H1 (cell line): ENCODE results near the gene STARD6. TPM values are rescaled to one million over a fixed set of nuclear protein-coding genes. Genes with fewer than 3 reads are reported as not detected.

ENCODE experiments used
- CTCF ChIA-PET: fragments of 300-600 bp; sonication (Branson Sonifier 250); formaldehyde crosslinking; loops from one replicate; lab custom pipeline; 2021; ENCODE audit not compliant: partially characterized antibody; lab: Charles Lee
- POLR2A ChIA-PET: fragments of 300-600 bp; sonication (Branson Sonifier 250); formaldehyde crosslinking; loops from one replicate; lab custom pipeline; 2021; ENCODE audit warnings: inconsistent platforms; ENCODE audit not compliant: partially characterized antibody; lab: Charles Lee
- DNase-seq, 2 experiments: peaks; one replicate each; pipeline versions ENCODE4 v3.0.0 to v3.0.0-alpha.2; 2010 to 2022; ENCODE audit warnings: low spot score in 2 of 2, low read depth in 1 of 2, mixed read lengths in 1 of 2
- FAIRE-seq: peaks from 2 replicates; lab custom pipeline; 2011; peaks lifted over from hg19 to GRCh38; lab: Jason Lieb, UNC
- H2AFZ ChIP-seq: 2 replicates; pipeline ENCODE4 v1.8.1; 2012; ENCODE audit warnings: low read length, inconsistent platforms
- H2AK5ac ChIP-seq: 2 replicates; pipeline ENCODE4 v1.6.1; 2013; ENCODE audit warnings: low read depth, low read length
- H2BK120ac ChIP-seq: replicated peaks from 2 replicates; pipeline ENCODE3; 2013; ENCODE audit warnings: low read depth, low read length, inconsistent platforms
- H2BK12ac ChIP-seq: 2 replicates; pipeline ENCODE4 v1.6.1; 2013; ENCODE audit warnings: low read depth, low read length
- H2BK15ac ChIP-seq: 2 replicates; pipeline ENCODE4 v1.6.1; 2013; ENCODE audit warnings: low read length
- H2BK20ac ChIP-seq: 2 replicates; pipeline ENCODE4 v1.6.1; 2013; ENCODE audit warnings: low read length
- H2BK5ac ChIP-seq: 2 replicates; pipeline ENCODE4 v1.6.1; 2013; ENCODE audit warnings: low read depth, low read length
- H3K14ac ChIP-seq: 2 replicates; pipeline ENCODE4 v1.6.1; 2013; ENCODE audit warnings: inconsistent platforms; ENCODE audit not compliant: insufficient read length
- H3K18ac ChIP-seq: 2 replicates; pipeline ENCODE4 v1.6.1; 2013; ENCODE audit warnings: low read length; ENCODE audit errors: extremely low read depth
- H3K23ac ChIP-seq: 2 replicates; pipeline ENCODE4 v1.6.1; 2013; ENCODE audit warnings: inconsistent platforms; ENCODE audit not compliant: insufficient read length
- H3K23me2 ChIP-seq: 2 replicates; pipeline ENCODE4 v1.6.1; 2013; ENCODE audit warnings: low read depth, low read length
- H3K27ac ChIP-seq: 2 replicates; pipeline ENCODE4 v1.6.1; 2011; ENCODE audit warnings: low read depth, low read length, inconsistent platforms
- H3K27me3 ChIP-seq, 4 experiments: replicated peaks in 1 of 4; 1 replicate in 1 of 4; 2 replicates in 3 of 4; pipeline versions ENCODE4 v1.6.1 to v1.8.1; 2011 to 2013; ENCODE audit warnings: low read length in 3 of 4, mild to moderate bottlenecking in 3 of 4, inconsistent platforms in 2 of 4, mixed read lengths in 2 of 4, moderate library complexity in 1 of 4; ENCODE audit not compliant: control insufficient read depth in 3 of 4, insufficient read depth in 3 of 4; ENCODE audit errors: extremely low read depth in 1 of 4
- H3K36me3 ChIP-seq, 4 experiments: 2 replicates each; pipeline versions ENCODE4 v1.6.1 to v1.8.1; 2011 to 2013; ENCODE audit warnings: mild to moderate bottlenecking in 4 of 4, low read length in 3 of 4, moderate library complexity in 2 of 4, control low read depth in 1 of 4, inconsistent platforms in 1 of 4; ENCODE audit not compliant: insufficient read depth in 4 of 4, control insufficient read depth in 2 of 4
- H3K4ac ChIP-seq: replicated peaks from 2 replicates; pipeline ENCODE3; 2013; ENCODE audit warnings: low read length, low read depth, mixed read lengths, inconsistent platforms; ENCODE audit not compliant: insufficient read length
- H3K4me1 ChIP-seq, 4 experiments: replicated peaks in 1 of 4; 1 replicate in 1 of 4; 2 replicates in 3 of 4; pipeline versions ENCODE4 v1.6.1 to v1.8.1; 2011 to 2013; ENCODE audit warnings: low read length in 3 of 4, inconsistent platforms in 2 of 4, mixed read lengths in 1 of 4; ENCODE audit not compliant: insufficient read depth in 4 of 4, control insufficient read depth in 3 of 4
- H3K4me2 ChIP-seq, 2 experiments: 2 replicates each; pipeline versions ENCODE4 v1.6.1 to v1.8.1; 2011 to 2013; ENCODE audit warnings: low read depth in 2 of 2, low read length in 2 of 2, control low read depth in 1 of 2, inconsistent platforms in 1 of 2, mild to moderate bottlenecking in 1 of 2; ENCODE audit not compliant: insufficient read depth in 1 of 2
- H3K4me3 ChIP-seq, 4 experiments: fragments of 200-600, 300-600 bp in 1 of 4; sonication (generic), shearing (Covaris generic), sonication (Bioruptor Twin) in 1 of 4; 2 replicates each; pipeline versions ENCODE4 v1.5.1 to v1.8.1; 2011 to 2016; ENCODE audit warnings: low read length in 4 of 4, low read depth in 3 of 4, control low read depth in 2 of 4, inconsistent platforms in 2 of 4, mild to moderate bottlenecking in 2 of 4, mixed read lengths in 1 of 4, moderate library complexity in 1 of 4; ENCODE audit not compliant: insufficient read depth in 2 of 4; ENCODE audit errors: extremely low read depth in 1 of 4
- H3K56ac ChIP-seq: replicated peaks from 2 replicates; pipeline ENCODE3; 2013; ENCODE audit warnings: low read depth, mild to moderate bottlenecking, mixed read lengths, low read length, inconsistent platforms; ENCODE audit not compliant: insufficient read length
- H3K79me1 ChIP-seq: 2 replicates; pipeline ENCODE4 v1.6.1; 2013; ENCODE audit warnings: low read depth, low read length, control low read depth
- H3K79me2 ChIP-seq, 2 experiments: 2 replicates each; pipeline versions ENCODE4 v1.6.1 to v1.8.1; 2012 to 2013; ENCODE audit warnings: low read length in 2 of 2, mild to moderate bottlenecking in 2 of 2, inconsistent platforms in 1 of 2; ENCODE audit not compliant: insufficient read depth in 2 of 2, control insufficient read depth in 1 of 2
- H3K9ac ChIP-seq, 4 experiments: replicated peaks in 1 of 4; 1 replicate in 1 of 4; 2 replicates in 3 of 4; pipeline versions ENCODE4 v1.6.1 to v1.8.1; 2011 to 2013; ENCODE audit warnings: low read depth in 3 of 4, low read length in 3 of 4, control low read depth in 2 of 4, mild to moderate bottlenecking in 2 of 4, moderate library complexity in 2 of 4, inconsistent platforms in 1 of 4; ENCODE audit errors: extremely low read depth in 1 of 4
- H3K9me3 ChIP-seq, 2 experiments: 2 replicates each; pipeline versions ENCODE4 v1.6.1 to v1.8.1; 2012 to 2013; ENCODE audit warnings: mild to moderate bottlenecking in 2 of 2, moderate library complexity in 2 of 2, control low read depth in 1 of 2, inconsistent platforms in 1 of 2, low read depth in 1 of 2, low read length in 1 of 2, mixed read lengths in 1 of 2; ENCODE audit not compliant: insufficient read depth in 2 of 2
- H4K20me1 ChIP-seq, 2 experiments: replicated peaks in 1 of 2; 2 replicates each; pipeline versions ENCODE3 to v1.8.1; 2011 to 2013; ENCODE audit warnings: inconsistent platforms in 2 of 2, low read length in 2 of 2, mild to moderate bottlenecking in 1 of 2; ENCODE audit not compliant: insufficient read depth in 2 of 2, control insufficient read depth in 1 of 2
- H4K5ac ChIP-seq: 2 replicates; pipeline ENCODE4 v1.6.1; 2013; ENCODE audit warnings: low read length, low read depth, mixed read lengths, inconsistent platforms; ENCODE audit not compliant: insufficient read length
- H4K8ac ChIP-seq: 2 replicates; pipeline ENCODE4 v1.8.0; 2013; ENCODE audit warnings: mild to moderate bottlenecking, moderate library complexity, low read length, inconsistent platforms; ENCODE audit not compliant: insufficient read depth; ENCODE audit errors: extremely low read depth
- H4K91ac ChIP-seq: replicated peaks from 2 replicates; pipeline ENCODE3; 2013; ENCODE audit warnings: low read length, mixed read lengths, inconsistent platforms; ENCODE audit not compliant: insufficient read length
- NANOG ChIP-seq: IDR thresholded peaks from 2 replicates; pipeline ENCODE4 v1.6.1; 2011; ENCODE audit warnings: low read length, low read depth, mild to moderate bottlenecking, inconsistent platforms; ENCODE audit not compliant: insufficient read depth, poor library complexity, severe bottlenecking
- PHF8 ChIP-seq: fragments of 200-600 bp; sonication (generic); conservative IDR thresholded peaks from 2 replicates; pipeline ENCODE4 v1.7.1; 2012; ENCODE audit warnings: low read depth, mild to moderate bottlenecking, inconsistent platforms, low read length, moderate library complexity
- TAF7 ChIP-seq: optimal IDR thresholded peaks from 2 replicates; pipeline ENCODE3; 2011; ENCODE audit warnings: low read depth, mild to moderate bottlenecking, inconsistent platforms, low read length, moderate library complexity, borderline replicate concordance
- WGBS, 2 experiments: shearing (Covaris generic) in 1 of 2; methylation state at CpG; one replicate each; pipeline versions ENCODE4 v1.1.6 to v1.1.7; 2013 to 2015; ENCODE audit warnings: low lambda C conversion rate in 2 of 2, mixed read lengths in 2 of 2, inconsistent platforms in 1 of 2, low coverage in 1 of 2, missing lambda C conversion rate in 1 of 2; ENCODE audit not compliant: insufficient replicate concordance in 2 of 2, insufficient coverage in 1 of 2, insufficient read length in 1 of 2; ENCODE audit errors: extremely low coverage in 1 of 2, missing lambda C conversion rate in 1 of 2; 5-methylcytosine and 5-hydroxymethylcytosine counted together
- polyA plus RNA-seq, 7 experiments: library from polyadenylated mRNA; depleted of rRNA in 3 of 7; stranded (reverse) in 5 of 7; unstranded in 2 of 7; fragments of >200 nt in 5 of 7; fragments of 200-250 nt in 2 of 7; gene quantifications; 1 replicate in 5 of 7; 2 replicates in 1 of 7; 4 replicates in 1 of 7; pipeline versions ENCODE4 v1.2.1 to v1.2.3, GENCODE V29; 2011 to 2013; ENCODE audit warnings: missing spikeins in 2 of 7, mixed read lengths in 2 of 7
- total RNA-seq: library from RNA; stranded (reverse); fragmentation: NEBNext Ultra II Directional; extraction: Animal tissue kit (Norgen Biotek cat#: 25700); gene quantifications from 2 replicates; pipeline ENCODE4 v1.2.1, GENCODE V29; 2021

Gene STARD6
- total and polyA plus RNA-seq, 2 of the 8 experiments (the other 6 are each of a cell fraction or from before 2014, with no cell fraction given), result not detected

DNA sequence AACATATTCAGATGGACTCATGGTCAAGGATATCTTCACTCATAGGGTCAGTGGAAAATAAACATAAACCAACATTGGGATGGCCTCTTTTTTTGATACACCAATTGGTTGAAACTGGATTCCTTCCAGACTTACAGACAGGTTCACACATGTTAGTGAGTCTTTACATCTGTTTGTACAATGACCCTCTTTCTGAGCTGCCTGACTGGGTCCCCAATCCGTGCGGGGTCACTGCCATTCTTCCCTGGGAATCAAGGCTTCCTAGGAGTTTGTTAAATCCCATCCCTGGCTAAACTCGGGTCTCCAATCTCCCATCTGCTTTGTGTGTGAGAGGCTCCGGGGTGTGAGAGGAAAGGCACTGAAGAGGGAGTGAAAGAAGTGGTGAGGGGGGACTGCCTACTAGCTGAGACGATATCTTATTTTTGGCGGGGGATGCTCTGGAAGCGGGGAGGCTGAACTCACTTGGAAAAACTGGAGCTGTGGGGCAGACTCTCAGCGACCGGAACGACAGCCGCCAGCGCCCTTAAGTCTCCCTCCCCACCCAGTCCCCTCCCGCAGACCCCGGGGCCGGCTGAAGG is 487 bp downstream of the STARD6 start:
- WGBS, 2 experiments, result 5% methylated on average over 15 of the region's 15 CpGs; no CpG with 5 or more reads in 1 of the 2 experiments

More for the DNA sequence above, 487 bp downstream of the STARD6 start:
- Histone ChIP-seq H2BK15ac (no peak overlapping the region), H3K79me2 (peaks cover 0 to 23% of the 10 kb centered on the region in 2 experiments; a peak in 2 of 4 replicates), H3K23me2 (peaks cover 6% of the 10 kb centered on the region), H3K4me2 (peak overlapping the region; percentile 70 to 80), H3K79me1 (no peaks in the 10 kb centered on the region), H4K5ac (peak overlapping the region; percentile 89), H3K18ac (peak overlapping the region; percentile 80; the same call in 1 of the 2 replicates), H4K20me1 (no peaks in the 10 kb centered on the region), H3K27ac (peak overlapping the region; percentile 67; the same call in 1 of the 2 replicates), H2AFZ (peak overlapping the region; percentile 86), H2BK5ac (0 out of 2 replicates have a peak overlapping the region, but pooled peaks have one; percentile 4), H3K9ac (peak overlapping the region; percentile 61 to 80 (median 76)), H3K56ac (peak overlapping the region; percentile 43), H2BK12ac (no peak overlapping the region), H3K27me3 (no peaks in the 10 kb centered on the region), H3K4me3 (peak overlapping the region; percentile 84 to 98 (median 90)), H3K4me1 (peaks cover 0 to 6% (median 1%) of the 10 kb centered on the region in 4 experiments; a peak in 4 of 7 replicates), H2BK120ac (peak overlapping the region; percentile 57), H3K36me3 (peaks cover 0 to 14% (median 6%) of the 10 kb centered on the region in 4 experiments; a peak in 5 of 8 replicates), H2BK20ac (no peak overlapping the region), H3K9me3 (no peaks in the 10 kb centered on the region), H3K14ac (no peak overlapping the region), H4K8ac (peak overlapping the region; percentile 80), H3K23ac (no peak overlapping the region), H4K91ac (peak overlapping the region; percentile 41), H2AK5ac (no peak overlapping the region), H3K4ac (no peak overlapping the region)
- ChIA-PET CTCF (interaction anchor here (0.6 to 1.7 kb wide), 14 partner anchors 20 to 973 kb away, joined by 3 to 7 read pairs (median 3); partner anchors contain the start of gene POLI), POLR2A (interaction anchor here (1.0 to 2.1 kb wide), 6 partner anchors 10 to 133 kb away, joined by 3 to 5 read pairs (median 3); partner anchors contain the start of genes MBD2 and POLI)
- TF ChIP-seq PHF8, result peak; percentile 50; the same call in 1 of the 2 replicates
- no peak for TF ChIP-seq NANOG
- TF ChIP-seq TAF7, result peak; percentile 56
- FAIRE-seq (no peak), DNase-seq (no peak)
